Measurements from ENCODE around the gene ACACB. TPM values are rescaled to one million over a fixed set of nuclear protein-coding genes. Genes with fewer than 3 reads are reported as not detected.

Gene ACACB
- total RNA-seq, 4 donors from 2014 or later = 402 to 560 (median 525) TPM

DNA sequence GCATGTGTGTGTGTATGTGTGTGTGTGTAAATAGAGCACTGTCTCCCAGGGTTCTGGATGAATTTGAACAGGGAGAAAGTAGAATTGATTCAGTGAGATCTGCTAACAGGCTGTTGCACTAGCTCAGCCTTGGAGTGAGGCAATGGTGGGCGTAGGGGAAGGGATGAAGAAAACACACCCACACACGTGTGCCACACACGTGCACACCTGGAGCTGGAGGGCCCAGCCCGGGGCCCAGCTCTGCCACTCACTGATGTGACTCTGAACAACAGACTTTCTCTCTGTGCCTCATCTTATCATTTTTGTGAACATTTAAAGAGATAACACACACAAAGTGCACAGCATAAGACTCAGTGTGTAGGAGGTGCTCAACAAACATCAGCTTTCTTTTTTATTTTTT lies 4.2 kb downstream of the ACACB start:
- Histone ChIP-seq H3K4me1 (peaks cover 4 to 27% (median 19%) of the 10 kb centered on the region in 4 donors), H3K4me3 (no peak overlapping the region), H3K9me3 (no peaks in the 10 kb centered on the region), H3K27ac (peak overlapping the region in 2 of 4 donors; percentile 28 to 92), H3K36me3 (no peaks in the 10 kb centered on the region), H3K27me3 (no peaks in the 10 kb centered on the region)
- TF ChIP-seq POLR2A (IDR thresholded peaks at IDR 0.05) = no peak
- TF ChIP-seq, protein P1, sequence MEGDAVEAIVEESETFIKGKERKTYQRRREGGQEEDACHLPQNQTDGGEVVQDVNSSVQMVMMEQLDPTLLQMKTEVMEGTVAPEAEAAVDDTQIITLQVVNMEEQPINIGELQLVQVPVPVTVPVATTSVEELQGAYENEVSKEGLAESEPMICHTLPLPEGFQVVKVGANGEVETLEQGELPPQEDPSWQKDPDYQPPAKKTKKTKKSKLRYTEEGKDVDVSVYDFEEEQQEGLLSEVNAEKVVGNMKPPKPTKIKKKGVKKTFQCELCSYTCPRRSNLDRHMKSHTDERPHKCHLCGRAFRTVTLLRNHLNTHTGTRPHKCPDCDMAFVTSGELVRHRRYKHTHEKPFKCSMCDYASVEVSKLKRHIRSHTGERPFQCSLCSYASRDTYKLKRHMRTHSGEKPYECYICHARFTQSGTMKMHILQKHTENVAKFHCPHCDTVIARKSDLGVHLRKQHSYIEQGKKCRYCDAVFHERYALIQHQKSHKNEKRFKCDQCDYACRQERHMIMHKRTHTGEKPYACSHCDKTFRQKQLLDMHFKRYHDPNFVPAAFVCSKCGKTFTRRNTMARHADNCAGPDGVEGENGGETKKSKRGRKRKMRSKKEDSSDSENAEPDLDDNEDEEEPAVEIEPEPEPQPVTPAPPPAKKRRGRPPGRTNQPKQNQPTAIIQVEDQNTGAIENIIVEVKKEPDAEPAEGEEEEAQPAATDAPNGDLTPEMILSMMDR (IDR thresholded peaks at IDR 0.05) = no peak
- no peak for TF ChIP-seq EP300 (IDR thresholded peaks at IDR 0.05)
- 64 to 73% methylated on average over 4 of the region's 4 CpGs for WGBS, 2 donors
- DNase-seq (ENCODE audit: low spot score in 2 of 2) = no peak

DNA sequence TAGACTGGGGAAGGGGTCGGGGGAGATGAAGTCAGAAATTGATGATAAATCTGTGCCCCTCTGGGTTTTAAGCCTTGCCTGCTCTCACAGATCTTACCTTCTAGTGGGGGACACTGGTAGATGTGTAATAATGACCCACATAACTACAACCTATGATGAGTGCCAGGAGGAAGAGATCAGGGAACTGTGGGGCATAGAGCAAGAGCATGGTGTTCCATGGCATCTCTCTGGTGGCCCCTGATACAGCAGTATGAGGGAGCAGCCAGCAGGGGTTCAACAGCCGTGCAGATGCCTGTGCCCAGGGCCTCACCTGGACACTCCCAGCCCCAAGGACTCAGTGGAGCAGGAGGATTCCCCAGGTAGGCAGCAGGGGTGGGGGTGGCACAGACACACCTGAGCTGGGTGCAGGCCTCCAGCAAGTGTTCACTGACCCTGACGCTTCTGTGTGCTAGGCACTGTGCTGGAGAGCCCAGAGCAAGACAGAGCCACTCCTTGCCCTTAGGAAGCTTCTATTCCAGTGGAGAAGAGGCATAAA lies 5.0 kb downstream of the ACACB start:
- Histone ChIP-seq H3K4me1 (peaks cover 4 to 20% (median 13%) of the 10 kb centered on the region in 4 donors), H3K36me3 (no peaks in the 10 kb centered on the region), H3K27ac (peak overlapping the region in 1 of 4 donors; percentile 28), H3K9me3 (no peaks in the 10 kb centered on the region), H3K27me3 (no peaks in the 10 kb centered on the region), H3K4me3 (no peak overlapping the region)
- 93 to 95% methylated on average over 3 of the region's 3 CpGs for WGBS, 2 donors
- no peak for DNase-seq (ENCODE audit: low spot score in 2 of 2)
- TF ChIP-seq, protein P1 (IDR thresholded peaks at IDR 0.05) = no peak
- TF ChIP-seq POLR2A (IDR thresholded peaks at IDR 0.05) (no peak), EP300 (IDR thresholded peaks at IDR 0.05) (no peak)

GRCh38 chr12:109124878-109125648 lies 8.7 kb downstream of the ACACB start:
- no peak overlapping the region for H3K4me3 ChIP-seq
- peaks cover 0 to 4% (median 0%) of the 10 kb centered on the region in 4 donors for H3K4me1 ChIP-seq
- H3K27me3 ChIP-seq = no peaks in the 10 kb centered on the region
- peak overlapping the region in 2 of 4 donors; percentile 50 to 59 for H3K27ac ChIP-seq
- no peak for DNase-seq (ENCODE audit: low spot score in 2 of 2)
- no peaks in the 10 kb centered on the region for H3K36me3 ChIP-seq
- 71 to 76% methylated on average over 12 of the region's 12 CpGs for WGBS, 2 donors
- TF ChIP-seq EP300 (IDR thresholded peaks at IDR 0.05) = no peak
- TF ChIP-seq POLR2A (IDR thresholded peaks at IDR 0.05) = no peak
- TF ChIP-seq, protein P1 (IDR thresholded peaks at IDR 0.05) = no peak
- no peaks in the 10 kb centered on the region for H3K9me3 ChIP-seq

GRCh38 chr12:109125791-109126190 lies 9.4 kb downstream of the ACACB start:
- WGBS, 2 donors = 91 to 93% methylated on average over 7 of the region's 7 CpGs
- H3K9me3 ChIP-seq = no peaks in the 10 kb centered on the region
- no peaks in the 10 kb centered on the region for H3K36me3 ChIP-seq
- H3K27me3 ChIP-seq = no peaks in the 10 kb centered on the region
- no peak overlapping the region for H3K4me3 ChIP-seq
- H3K4me1 ChIP-seq = peaks cover 0 to 6% (median 0%) of the 10 kb centered on the region in 4 donors
- no peak overlapping the region for H3K27ac ChIP-seq
- no peak for DNase-seq (ENCODE audit: low spot score in 2 of 2)
- no peak for TF ChIP-seq POLR2A (IDR thresholded peaks at IDR 0.05)
- TF ChIP-seq EP300 (IDR thresholded peaks at IDR 0.05) = no peak
- TF ChIP-seq, protein P1 (IDR thresholded peaks at IDR 0.05) = no peak

GRCh38 chr12:109126784-109127183 lies 10.4 kb downstream of the ACACB start:
- no peaks in the 10 kb centered on the region for H3K9me3 ChIP-seq
- H3K36me3 ChIP-seq = no peaks in the 10 kb centered on the region
- H3K4me3 ChIP-seq = no peak overlapping the region
- no peak for DNase-seq (ENCODE audit: low spot score in 2 of 2)
- H3K27me3 ChIP-seq = no peaks in the 10 kb centered on the region
- H3K4me1 ChIP-seq = peaks cover 0 to 15% (median 0%) of the 10 kb centered on the region in 4 donors
- peak overlapping the region in 2 of 4 donors; percentile 16 to 35 for H3K27ac ChIP-seq
- WGBS, 2 donors = 72 to 74% methylated on average over 3 of the region's 3 CpGs
- TF ChIP-seq, protein P1 (IDR thresholded peaks at IDR 0.05) = no peak
- TF ChIP-seq EP300 (IDR thresholded peaks at IDR 0.05) = peak in 1 of 2 donors; percentile 47
- no peak for TF ChIP-seq POLR2A (IDR thresholded peaks at IDR 0.05)

All from tibial nerve (tissue), 4 donors.